Measurements from ENCODE around the gene CLINT1.

CLINT1 gene

GRCh38 chr5:157756122-157756521 is 102.8 kb downstream of the CLINT1 start:
- DNase-seq = no peak

- no peak for DNase-seq
Observed at GRCh38 chr5:157750320-157750719, 108.6 kb downstream of the CLINT1 start.

DNA sequence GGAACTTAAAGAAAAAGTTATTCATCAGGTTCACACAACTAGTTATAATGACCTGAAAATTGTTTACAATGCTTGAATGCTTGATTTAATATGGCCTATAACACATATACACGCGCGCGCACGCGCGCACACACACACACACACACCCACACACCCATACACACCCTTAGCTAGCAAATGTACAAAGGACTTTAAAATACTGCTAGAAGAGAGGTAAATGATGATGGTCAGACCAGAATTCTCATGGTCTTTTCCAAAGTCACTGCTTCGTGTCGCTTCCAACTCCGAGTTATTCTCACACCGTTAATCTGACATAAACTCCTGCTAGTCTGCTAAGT is 109.5 kb downstream of the CLINT1 start:
- DNase-seq = no peak

DNA sequence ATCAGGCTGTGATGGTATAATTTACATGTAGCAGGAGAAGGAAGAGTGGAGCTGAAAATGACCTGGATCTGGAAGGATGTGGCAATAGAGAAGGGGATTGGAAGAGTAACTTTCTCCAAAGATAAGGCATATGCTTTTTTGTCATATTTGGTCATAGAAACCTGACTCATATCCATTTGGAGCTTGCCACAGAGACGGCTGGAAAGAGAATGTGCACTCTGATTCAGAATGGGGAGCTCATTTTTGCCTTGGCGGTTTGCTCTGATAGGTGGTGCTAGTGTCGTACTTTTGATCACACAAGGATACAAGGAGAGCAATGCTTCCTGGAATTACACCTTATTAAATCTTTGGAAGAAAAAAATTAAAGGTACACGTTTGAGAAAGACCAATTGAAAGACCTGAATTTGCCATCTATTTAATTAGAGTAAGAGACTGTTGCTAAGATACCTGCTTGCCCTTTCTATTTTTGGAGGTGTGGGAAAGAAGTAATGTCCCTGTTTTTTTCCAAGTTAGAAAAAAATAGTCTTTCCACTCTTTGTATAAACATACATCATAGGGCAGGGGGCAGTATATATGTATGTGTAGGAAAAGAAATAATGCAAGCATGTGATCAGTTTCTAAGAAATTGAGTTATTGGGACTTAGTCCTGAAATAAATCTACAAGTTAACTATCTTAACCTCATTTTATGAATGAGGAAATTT is 110.0 kb downstream of the CLINT1 start:
- no peak for DNase-seq

DNA sequence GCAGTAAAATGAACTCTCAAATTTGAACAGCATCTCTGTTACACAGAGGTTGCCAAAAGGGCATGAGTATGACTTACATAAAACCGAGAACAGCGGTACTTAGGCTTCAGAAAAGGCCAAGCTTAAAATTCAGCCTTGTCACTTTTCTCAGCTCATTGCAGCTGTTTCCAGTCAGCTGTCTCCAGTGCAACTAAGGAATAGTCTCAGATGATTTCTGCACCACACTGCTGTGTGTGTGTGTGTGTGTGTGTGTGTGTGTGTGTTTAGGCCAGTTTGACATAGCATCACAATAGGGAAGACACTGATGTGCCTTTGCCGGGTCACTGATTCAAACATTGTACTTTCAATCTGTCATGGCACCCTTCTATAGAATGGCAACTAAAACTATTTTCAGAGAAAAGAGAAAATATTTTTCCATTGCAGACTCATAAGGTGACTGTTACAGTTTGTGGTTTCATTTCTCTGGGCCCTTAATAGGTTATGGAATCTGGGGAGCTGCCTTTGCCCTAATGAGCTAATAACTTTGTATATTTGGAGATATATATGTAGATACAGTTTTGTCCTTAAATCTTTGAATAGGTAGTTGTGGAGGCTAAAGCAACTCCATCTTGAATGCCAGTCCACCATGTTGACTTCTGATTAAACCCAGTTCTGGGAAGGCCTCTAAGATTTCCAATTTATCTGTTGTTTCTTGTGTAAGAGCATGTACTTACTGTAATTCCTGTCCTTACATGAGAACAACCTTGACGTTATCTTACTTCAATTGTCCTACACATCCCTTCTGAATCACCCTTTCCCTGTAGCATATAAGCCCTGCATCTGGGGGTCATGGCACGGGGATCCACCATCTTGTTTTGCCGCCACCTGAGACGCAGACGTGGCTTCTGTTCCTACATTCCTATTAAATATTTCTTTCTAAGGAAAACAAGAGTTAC is 110.9 kb downstream of the CLINT1 start:
- DNase-seq = no peak

- no peak for DNase-seq
Observed at GRCh38 chr5:157747173-157747740, 111.7 kb downstream of the CLINT1 start.

DNA sequence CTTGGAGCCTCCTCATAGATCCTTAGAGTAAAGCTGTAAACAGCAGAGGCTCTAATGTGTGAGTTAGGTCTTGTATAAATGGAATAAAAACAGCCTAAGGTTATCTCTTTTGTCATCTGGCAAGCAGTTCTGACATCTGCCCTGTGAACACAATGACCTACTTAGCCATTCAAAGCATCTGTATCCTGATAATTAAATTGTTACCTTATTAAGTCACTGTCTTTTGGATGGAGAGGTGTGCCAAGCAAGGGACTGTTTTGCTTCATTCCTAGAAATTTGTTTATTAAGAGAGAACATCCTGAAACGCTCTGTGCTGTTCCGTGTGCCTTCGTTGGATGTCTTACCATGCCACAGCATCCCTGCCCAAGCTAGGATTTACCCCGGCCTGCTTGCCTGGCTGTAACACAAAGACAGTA is 113.9 kb downstream of the CLINT1 start:
- DNase-seq = peak; percentile 66

DNA sequence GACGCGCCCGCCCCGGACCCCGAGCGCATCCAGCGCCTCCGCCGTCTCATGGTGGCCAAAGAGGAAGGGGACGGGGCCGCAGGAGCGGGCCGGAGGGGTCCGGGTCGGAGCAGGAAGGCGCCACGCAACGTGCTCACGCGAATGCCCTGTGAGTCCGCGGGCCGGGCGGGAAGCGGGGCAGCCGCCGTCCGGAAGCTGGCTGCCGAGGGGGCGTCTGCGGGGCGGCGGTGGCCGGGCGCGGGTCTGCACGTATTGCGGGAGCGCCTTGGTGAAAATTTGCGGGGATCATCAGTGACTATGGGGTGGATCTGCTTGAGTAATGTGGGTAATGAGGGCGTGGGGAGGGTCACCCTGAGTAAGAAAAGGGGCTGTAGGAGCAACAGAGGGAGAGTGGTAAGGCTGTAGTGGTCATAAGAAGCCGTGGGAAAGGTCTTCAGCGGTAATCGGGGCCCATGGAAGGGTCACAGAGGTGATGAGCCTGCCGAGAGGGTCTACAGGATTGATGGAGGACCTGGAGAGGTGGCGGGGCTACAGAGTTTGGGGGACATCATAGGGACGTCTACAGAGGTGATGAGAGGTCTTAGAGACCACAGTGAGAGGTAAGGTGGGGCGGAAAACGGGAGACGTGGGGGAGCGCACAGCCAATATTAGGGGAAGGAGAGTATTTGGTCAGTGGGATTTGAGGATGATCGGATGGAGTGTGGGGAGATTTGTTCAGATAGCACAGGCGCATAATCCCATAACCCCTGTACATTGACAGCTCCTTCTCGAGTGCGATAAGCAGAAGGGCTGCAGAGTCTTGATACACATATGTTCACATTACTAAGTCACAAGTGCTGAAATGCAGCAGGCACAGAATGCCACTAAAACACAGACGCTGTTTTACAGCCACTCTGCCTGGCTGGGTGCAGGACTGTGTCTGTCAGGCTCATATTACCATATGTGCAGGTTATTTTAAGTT is 114.6 kb downstream of the CLINT1 start:
- DNase-seq = peak; percentile 66

DNA sequence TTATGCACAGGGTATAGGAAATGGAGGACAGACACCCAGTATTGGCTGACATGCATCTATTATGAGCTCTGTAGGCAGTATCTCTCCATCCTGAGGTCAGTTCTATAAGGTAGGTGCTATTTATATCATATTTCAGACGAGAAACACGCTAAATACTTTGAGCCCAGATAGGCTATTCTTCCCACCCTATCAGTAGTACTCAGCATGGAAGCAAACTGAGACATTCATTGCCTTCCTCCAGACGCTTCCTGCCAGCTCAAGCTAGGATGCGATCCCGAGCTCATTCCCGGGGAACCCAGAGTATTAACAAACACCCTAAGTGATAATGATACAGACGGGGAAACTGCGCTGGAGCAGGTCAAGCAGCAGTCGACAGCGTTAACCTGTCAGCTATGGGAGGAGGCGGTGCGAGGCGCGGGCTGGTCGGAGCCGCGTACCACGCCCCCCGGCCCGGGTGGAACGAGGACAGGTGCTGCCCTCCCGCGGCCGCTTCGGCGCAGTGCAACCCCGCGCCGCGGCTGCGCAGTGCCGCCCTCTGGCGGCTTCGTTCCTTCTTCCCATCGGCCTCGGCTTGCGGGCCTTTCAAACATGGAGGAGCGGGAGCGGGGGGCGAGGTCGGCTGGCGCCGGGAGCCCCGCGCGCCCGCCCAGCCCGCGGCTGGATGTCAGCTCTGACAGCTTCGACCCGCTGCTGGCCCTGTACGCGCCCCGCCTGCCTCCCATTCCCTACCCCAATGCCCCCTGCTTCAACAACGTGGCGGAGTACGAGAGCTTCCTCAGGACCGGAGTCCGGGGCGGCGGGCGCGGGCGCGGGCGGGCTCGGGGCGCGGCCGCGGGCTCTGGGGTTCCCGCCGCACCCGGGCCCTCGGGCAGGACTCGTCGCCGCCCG is 115.5 kb downstream of the CLINT1 start, which contains the start of gene LSM11:
Gene LSM11, plus strand, starts transcription at position 550 of the 888 bp plus-strand sequence. Its CDS starts 39 bp downstream, at position 589.
- no peak for DNase-seq

DNA sequence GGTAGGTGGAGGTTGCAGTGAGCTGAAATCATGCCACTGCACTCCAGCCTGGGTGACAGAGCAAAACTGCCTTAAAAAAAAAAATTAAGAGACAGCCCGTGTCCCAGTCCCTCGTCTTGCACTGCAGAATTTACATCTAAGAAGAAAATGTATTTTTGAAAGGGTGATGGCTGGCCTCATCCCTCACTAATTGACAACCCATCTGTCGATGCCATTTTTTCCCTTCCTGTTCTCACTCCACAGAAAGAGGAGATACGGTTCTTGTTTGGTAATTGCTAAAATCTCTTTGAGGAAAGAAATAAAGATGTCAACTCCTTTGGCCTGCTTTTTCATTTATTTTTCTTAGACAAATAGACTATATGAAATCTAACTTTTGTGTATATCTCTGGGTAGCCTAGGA is 117.8 kb downstream of the CLINT1 start:
- DNase-seq = no peak

GRCh38 chr5:157740229-157740610 is 118.7 kb downstream of the CLINT1 start:
- DNase-seq = no peak

DNA sequence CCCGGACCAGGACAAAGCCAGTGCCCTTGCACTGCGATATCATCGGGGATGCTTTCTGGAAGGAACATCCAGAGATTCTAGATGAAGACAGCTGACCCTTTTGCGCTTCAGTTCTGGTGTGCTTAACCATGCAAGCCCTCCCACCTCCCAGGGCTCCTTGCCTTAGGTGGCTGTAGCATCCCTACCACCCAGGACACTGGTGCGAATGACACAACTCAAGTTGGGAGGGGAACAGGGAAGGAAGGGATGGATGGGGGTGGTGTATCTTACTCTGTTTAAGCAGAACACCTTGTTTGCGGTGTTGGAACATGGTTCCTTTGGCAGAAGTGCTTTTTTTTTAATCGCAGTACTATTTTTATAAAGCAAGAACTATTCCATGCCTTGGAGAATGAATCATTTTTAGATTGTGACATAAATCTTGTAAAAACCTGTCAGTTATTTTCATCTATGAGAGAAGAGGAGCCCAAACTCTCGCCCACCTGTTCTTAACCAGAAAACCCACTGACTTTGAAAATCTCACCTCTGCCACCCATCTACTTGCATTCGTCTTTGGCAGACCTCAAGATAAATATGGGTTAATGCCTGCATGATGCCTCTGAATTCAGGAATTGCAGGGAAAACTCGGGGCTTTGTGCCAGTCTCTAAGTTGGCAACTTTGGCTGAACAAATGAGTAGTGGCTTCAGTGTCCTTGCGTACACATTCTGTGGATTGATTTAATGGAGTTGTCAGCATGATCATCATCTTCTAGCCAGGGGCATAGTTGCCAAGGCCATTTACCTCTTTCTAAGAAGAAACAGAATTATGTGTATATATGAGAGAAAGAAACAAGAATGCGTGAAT is 119.3 kb downstream of the CLINT1 start:
- no peak for DNase-seq

DNA sequence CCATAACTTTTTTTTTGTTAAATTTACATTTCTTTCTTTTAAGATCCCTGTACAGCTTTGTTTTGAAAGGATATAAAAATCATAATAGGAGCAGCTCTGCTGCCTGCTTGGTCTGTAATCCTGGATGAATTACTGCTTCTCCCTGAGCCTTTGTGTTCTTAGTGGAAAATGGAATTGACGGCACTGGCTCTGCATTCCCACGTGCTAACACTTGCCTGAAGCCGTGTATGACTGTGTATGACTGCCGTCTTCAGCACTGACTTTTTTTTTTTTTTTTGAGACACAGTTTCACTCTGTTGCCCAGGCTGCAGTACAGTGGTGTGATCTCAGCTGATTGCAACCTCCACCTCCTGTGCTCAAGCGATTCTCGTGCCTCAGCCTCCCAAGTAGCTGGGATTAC is 123.0 kb downstream of the CLINT1 start:
- no peak for DNase-seq

Data from NCI-H524 treated with DMSO at 0.1 percent for 48 hours (cell line).